ENCODE data around the gene SRP54. TPM values are rescaled to one million over a fixed set of nuclear protein-coding genes. Genes with fewer than 3 reads are reported as not detected.

The SRP54 gene
- total and polyA plus RNA-seq, 2 of the 13 experiments (the other 11 are each of a cell fraction or from before 2014, with no cell fraction given): 42.2 to 207 TPM

- TF ChIP-seq, protein P1, sequence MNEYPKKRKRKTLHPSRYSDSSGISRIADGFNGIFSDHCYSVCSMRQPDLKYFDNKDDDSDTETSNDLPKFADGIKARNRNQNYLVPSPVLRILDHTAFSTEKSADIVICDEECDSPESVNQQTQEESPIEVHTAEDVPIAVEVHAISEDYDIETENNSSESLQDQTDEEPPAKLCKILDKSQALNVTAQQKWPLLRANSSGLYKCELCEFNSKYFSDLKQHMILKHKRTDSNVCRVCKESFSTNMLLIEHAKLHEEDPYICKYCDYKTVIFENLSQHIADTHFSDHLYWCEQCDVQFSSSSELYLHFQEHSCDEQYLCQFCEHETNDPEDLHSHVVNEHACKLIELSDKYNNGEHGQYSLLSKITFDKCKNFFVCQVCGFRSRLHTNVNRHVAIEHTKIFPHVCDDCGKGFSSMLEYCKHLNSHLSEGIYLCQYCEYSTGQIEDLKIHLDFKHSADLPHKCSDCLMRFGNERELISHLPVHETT (CRISPR knock-in tag; conservative IDR thresholded peaks at IDR 0.05): peak; percentile 93
- TF ChIP-seq ZNF207 (IDR thresholded peaks at IDR 0.05; ENCODE audit: borderline replicate concordance) (no peak), KIAA2018 (CRISPR knock-in tag; IDR thresholded peaks at IDR 0.05; ENCODE audit: borderline replicate concordance) (peak; percentile 93; the same call in 1 of the 2 replicates), ZNF451 (CRISPR knock-in tag; IDR thresholded peaks at IDR 0.05) (peak; percentile 99), NR3C1 (CRISPR knock-in tag; IDR thresholded peaks at IDR 0.05) (no peak), ZSCAN22 (CRISPR knock-in tag; IDR thresholded peaks at IDR 0.05) (peak; percentile 71; the same call in 1 of the 2 replicates), SNRNP70 (IDR thresholded peaks at IDR 0.05; ENCODE audit: low read depth, low read length) (no peak), NFYC (CRISPR knock-in tag; IDR thresholded peaks at IDR 0.05) (peak; percentile 54), ATAD3A (CRISPR knock-in tag; IDR thresholded peaks at IDR 0.05) (no peak), ZNF577 (CRISPR knock-in tag; IDR thresholded peaks at IDR 0.05; ENCODE audit: borderline replicate concordance, low read depth) (no peak), ZBTB2 (CRISPR knock-in tag; IDR thresholded peaks at IDR 0.05; ENCODE audit: low read depth) (peak; percentile 84; the same call in 1 of the 2 replicates), ZNF558 (CRISPR knock-in tag; IDR thresholded peaks at IDR 0.05; ENCODE audit: borderline replicate concordance) (peak; percentile 98)
- TF ChIP-seq, protein P2, sequence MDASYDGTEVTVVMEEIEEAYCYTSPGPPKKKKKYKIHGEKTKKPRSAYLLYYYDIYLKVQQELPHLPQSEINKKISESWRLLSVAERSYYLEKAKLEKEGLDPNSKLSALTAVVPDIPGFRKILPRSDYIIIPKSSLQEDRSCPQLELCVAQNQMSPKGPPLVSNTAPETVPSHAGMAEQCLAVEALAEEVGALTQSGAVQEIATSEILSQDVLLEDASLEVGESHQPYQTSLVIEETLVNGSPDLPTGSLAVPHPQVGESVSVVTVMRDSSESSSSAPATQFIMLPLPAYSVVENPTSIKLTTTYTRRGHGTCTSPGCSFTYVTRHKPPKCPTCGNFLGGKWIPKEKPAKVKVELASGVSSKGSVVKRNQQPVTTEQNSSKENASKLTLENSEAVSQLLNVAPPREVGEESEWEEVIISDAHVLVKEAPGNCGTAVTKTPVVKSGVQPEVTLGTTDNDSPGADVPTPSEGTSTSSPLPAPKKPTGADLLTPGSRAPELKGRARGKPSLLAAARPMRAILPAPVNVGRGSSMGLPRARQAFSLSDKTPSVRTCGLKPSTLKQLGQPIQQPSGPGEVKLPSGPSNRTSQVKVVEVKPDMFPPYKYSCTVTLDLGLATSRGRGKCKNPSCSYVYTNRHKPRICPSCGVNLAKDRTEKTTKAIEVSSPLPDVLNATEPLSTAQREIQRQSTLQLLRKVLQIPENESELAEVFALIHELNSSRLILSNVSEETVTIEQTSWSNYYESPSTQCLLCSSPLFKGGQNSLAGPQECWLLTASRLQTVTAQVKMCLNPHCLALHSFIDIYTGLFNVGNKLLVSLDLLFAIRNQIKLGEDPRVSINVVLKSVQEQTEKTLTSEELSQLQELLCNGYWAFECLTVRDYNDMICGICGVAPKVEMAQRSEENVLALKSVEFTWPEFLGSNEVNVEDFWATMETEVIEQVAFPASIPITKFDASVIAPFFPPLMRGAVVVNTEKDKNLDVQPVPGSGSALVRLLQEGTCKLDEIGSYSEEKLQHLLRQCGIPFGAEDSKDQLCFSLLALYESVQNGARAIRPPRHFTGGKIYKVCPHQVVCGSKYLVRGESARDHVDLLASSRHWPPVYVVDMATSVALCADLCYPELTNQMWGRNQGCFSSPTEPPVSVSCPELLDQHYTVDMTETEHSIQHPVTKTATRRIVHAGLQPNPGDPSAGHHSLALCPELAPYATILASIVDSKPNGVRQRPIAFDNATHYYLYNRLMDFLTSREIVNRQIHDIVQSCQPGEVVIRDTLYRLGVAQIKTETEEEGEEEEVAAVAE (CRISPR knock-in tag; IDR thresholded peaks at IDR 0.05; ENCODE audit: borderline replicate concordance): peak; percentile 86; the same call in 1 of the 2 replicates
Observed at GRCh38 chr14:35046048-35046750, 63.4 kb downstream of the SRP54 start, which contains the start of gene FAM177A1 (continued).
